ENCODE measurements around the gene MVB12B.

MVB12B gene

DNA sequence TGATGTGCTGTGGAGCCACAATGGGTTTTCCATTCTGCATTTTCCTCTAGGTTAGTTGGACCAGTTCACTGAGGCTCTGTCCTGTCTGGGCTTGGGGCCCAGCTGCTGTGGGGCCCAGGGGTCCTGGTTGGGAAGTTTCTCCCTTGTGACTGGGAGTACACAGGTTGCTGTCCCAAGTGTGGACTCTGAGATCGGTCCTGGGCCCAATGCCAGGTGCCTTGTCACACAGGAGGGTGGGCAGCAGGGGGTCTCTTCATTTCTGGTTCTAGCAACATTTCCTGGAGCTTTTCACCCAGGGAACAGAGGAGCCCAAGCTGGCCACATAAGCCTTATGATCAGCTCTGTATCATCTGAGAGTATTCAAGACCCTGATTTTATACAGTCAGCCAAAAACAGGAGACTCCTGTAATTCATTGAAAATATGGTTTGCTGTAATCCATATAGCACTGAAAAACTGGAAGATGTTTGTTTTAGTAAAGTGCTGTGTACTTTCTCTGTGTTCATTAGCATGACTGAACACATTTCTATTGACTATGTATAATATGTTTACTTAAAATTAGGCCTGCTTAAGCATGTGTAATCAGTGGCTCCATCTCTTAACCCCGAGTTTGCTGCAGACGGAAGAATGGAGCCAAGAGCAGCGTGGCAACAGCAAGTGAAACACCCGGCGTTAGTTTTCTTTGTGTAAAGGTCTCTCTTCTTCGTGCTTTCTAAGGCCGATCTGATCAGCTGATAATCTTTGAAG lies 62.5 kb downstream of the MVB12B start:
- no peak for DNase-seq

DNA sequence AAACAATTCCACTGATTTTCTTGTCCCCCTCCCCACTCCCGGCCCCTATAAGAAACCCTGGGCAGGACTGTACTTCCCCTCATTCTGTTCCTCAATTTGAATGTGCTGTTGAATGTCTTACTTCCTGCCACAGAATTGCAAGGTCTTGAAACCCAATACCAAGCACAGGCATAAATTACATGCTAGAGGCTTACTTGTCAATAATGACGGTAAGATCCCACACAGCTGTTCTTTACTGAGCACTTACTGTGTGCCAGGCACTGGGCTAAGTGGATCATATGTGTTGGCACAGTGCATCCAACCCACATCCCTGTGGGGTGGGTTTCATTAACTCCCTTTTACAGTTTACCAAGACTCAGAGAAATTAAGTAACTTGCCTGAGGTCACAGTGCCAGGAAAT lies 63.4 kb downstream of the MVB12B start:
- DNase-seq, result no peak

DNA sequence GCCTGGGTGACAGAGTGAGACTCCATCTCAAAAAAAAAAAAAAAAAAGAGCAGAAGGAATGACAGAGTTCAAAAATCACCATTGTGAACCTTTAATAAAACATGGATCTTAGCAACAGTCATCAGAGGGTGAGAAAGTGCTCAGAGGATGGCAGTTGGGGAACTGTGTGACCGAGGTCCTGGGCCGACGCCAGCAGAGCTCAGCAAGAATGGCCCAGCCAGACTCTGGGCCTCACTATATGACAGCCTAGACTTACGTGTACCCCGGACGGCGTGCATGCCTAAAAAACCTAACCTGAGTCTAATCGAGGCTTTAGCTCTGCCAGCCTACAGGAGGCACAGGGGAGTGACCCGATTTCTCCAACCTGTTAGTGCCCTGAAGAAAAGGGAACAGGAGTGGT lies 64.3 kb downstream of the MVB12B start:
- DNase-seq, result no peak

DNA sequence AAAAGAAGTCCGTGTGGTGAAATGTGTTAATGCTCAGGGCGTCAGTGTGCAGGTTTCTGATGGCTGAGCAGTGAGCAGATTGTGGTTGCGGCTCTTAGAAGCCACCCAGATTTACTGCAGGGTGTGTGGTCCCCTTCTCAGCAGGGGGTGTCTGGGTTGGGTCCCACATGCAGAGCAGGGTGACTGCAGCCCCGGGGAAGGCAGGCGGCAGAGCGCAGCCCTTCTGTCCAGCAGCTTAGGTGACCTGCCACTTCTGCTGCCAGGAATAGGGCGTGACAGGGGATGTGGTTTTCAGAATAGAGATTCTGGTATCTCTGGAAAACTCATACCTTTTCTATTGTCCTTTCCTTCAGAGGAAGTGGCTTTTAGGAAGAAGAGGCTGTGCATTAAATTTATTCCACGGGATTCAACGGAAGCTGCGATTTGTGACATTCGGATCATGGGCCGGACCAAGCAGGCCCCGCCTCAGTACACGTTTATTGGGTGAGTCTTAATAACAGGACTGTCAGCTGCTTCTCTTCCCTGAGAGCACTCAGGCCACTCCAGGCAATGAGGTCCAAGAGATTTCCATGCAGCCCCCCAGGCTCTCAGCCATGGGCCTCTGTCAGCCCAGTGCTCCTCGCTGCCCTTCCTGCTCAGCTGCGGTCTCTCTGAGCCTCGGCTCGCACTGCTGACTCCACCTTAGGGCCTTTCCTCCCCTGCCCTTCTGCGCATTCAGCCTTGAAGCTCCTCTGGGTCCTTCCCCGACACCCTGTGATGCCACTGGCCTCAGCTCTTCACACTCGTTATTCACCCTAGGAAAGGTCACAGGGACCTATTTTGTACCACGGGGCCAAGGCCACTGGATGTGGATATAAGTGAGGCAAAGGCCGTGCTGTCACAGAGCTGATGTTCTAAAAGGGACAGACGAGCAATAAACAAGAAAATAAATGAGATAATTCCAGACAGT lies 65.4 kb downstream of the MVB12B start:
- no peak for DNase-seq

DNA sequence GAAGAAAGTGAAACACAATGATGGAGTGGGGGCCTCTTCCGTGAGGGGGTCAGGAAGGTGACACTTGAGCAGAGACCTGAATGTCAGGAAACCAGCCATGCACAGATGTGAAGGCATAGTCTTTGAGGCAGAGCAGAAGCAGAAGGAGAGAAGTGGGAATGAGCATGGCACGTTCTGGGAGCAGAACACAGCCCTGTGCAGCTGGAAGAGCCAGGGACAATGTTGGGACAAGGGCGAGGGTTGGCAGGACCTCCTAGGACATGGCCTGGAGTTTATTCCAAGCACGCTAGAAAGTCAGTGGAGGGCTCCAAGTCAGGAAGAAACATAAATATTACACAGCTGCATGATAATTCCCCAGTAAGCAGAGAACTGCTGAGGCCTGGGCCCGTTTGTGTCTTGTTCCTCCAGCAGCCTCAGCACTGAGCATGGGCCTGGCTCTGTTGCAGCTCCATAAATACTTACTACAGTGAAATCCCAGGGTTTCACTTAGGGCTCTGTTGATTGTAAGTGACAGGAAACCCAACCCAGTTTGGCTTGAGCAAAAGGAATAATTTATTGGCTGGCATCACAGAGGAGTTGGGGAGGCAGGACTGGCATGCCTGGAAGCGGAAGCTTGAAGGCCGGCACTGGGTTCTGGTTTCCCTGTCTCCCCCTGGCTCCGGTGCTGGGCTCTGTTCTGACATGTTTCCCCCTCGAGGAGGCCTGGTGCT lies 66.2 kb downstream of the MVB12B start:
- no peak for DNase-seq

DNA sequence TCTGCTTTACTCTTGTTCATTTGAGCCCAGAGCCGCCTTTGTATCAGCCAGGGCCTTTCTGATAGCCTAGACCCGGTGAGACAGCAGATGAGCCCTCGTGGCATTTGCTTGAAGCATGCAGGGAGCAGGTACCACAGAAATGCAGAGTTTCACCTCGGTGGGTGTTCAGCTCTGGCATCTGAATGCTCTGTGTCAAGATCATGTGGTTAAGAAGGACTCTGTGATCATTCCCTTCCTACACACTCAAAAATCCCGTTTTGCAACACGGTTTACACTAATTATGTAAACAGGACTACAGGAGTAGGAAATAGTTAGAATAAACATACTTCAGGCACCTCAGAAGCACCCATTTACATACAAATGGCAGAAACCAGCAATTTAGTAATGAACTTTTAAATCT lies 67.2 kb downstream of the MVB12B start:
- no peak for DNase-seq

DNA sequence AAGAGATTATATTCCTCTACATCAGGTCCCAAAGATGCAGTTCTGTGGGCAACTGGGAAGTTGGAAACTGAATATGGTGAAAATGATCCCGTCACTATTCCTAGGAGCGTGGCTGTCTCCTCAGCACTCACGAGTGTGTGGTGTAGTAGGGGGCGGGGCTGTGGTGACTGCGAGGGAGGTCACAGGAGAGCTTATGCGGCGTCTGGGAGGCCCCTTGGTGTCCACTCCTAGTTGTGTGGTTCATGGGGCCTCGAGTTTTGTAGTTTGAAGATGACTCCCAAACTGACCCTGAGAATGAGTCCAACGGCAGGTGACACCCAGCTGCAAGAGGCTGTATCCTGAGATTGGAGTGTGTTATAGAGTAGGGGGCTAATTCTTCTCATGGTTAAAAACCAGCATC lies 68.2 kb downstream of the MVB12B start:
- DNase-seq, result no peak

DNA sequence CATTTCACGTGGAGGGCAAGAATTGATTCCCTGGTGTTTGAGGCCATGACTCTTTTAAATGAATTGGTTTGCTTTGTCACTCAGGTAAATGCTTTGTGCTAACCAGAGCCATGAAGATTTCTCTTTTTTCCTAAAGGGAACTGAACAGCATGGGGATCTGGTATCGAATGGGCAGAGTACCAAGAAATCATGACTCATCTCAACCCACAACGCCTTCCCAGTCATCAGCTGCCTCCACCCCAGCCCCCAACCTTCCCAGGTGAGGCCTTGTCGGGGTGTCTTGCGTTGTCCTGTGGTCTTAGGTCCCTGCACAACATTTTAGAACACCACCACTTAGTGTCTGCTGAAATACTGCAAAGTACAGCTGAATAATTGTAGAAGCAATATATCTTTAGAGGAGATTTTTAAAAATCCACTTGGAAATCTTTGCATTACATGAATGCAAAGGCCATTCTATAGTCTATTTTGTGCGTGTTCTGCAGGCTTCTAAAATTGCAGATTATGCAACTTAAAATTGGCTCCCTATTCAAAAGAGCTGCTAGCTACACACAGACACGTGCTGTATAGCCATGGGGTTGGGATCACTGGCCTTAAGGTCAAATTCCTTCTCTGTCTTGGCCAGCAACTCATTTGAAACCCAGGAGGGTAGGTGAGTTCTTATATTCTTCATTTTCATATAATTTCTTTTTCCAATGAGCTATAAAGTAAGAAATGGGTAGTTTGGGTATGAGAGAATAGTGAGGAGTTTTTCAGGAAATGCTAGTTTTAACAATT lies 69.0 kb downstream of the MVB12B start:
- DNase-seq, result no peak

DNA sequence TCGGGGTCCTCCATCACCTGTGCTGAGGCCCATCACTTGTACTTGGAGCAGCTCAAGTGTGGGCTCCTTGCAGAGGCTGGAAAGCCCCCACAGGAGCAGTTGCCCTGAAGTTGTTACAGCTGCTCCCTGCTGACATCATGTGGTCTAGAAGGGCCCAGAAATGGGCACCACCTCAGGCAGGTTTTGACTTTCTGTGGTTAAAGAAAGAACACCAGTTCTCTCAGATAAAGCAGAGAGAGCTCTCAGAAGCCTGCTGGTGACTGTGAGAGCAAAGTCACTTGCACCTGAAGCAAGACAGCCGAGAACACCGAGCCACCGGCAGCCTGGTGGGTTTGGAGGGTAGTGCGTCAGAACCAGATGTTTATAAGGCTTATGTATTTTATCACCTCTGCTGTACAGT lies 70.4 kb downstream of the MVB12B start:
- peak; percentile 62 for DNase-seq

DNA sequence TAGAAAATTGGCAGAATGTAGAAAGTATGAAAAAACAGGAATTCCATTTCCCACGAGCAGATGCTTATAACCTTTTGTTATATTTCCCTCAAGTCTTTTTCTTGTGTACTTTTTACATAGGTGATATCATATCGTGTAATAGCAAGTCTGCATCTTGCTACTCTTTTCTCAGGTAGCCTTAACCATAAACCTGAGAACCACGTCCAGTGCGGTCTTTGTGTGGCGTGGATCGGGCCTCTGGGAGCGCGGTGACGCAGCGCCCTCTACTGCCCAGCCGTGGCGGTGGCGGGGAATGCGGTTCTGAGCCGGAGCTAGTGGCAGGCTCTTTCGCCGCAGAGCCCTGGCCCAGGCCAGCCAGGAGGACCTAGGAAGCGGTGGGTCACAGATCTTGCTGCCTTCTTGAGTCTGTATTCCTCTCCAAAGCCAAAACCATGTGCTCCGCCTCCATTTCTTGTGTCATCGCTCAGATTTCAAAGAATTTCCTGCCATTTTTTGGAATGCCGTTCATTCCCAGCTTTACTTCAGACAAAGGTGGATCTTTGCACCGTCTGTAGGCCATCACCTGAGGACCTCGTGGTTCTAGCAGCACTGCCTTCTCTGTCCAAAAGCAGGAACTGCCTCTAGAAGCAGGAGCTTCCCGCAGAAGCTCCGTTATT lies 71.9 kb downstream of the MVB12B start:
- DNase-seq, result peak; percentile 61

DNA sequence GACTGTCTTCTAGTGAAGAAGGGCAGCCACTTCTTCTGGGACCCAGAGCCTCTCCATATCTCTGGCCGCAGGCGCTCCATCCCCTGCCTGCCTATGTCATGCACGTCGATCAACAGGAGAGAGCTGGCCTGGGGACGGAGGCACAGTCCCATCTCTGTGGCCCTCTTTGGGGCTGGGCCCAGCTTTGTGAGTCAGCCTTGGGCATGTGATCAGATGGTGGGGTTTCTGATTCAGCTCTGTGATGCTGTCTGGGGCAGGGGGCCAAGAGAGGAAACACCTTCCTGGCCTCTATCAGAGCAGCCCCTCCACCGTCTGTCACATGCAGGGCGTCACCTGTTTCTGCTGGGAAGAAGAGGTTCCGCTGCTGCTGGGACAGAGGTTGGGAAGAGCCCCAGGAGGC lies 72.6 kb downstream of the MVB12B start:
- no peak for DNase-seq

DNA sequence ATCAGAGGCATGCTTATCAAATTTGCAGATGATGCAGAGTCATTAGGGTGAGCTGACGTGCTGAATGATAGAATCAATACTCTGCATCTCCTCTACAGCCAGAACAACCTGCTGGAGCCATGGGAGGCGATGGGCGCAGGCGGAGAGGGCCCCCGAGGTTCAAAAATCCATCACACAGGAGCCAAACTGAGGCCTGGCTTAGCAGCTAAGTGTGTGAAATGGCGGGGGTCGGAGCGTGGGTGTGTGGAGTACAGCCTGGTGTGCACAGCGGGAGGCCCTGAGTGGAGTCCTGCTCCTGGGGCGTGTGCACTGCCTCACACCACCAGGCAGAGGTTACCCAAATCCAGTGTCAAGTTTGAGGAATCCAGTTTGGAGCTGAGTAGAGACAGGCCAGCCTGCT lies 73.2 kb downstream of the MVB12B start:
- no peak for DNase-seq

DNA sequence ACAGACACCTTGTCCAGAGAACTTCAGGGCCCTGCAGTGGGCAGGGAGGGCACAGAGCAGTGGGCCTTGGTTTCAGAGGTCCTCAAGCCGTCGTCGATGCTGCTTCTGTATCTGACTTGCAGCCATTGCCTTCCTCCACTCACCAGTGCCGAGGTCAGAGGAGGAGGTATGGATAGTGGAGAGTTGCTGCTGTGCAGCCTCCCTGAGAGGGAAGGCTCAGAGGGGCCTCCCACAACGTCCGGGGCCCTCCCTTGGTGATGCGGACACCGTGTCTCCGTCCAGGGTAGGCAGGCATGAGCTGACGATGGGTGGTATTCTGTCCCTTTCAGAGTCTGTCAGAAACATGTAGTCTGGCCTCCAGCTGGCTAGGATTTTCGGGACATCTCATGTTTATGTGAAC lies 73.9 kb downstream of the MVB12B start:
- no peak for DNase-seq

DNA sequence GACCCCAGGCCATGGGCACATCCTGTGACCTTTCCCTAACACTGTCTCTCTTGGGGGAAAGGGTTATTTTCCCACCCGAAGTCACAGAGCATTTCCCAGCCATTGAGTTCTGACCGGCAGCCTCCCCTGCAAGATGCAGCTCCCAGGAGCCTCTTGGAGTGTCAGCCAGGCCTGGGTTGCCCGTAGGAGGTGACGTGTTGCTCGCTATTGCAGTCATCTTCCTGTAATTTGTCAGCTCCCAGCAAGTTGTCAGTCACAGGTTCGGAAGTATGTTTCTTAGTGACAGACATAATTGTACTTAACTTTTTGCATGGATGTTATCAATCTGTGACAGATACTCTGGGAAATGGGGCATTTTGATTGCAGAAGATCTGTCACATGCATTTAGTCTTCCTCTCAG lies 74.5 kb downstream of the MVB12B start:
- no peak for DNase-seq

DNA sequence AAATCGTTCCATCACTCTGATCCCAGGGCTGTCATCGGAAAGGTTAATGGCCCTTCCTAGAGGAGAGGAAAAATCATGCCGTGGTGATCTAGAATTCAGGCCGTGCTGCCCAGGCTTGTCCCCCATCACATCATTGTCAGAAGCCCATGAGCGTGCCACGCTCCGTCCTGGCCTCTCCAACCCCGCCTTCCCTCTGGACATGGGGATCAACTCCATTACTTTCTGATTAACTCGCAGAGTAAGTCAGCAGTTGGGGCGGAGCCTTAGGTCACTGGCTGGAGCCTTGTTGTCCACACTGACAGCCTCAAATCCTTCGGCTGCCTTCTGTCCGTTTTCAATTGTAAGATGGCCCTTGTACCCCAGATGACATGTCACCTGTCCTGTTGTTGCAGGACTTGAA lies 75.0 kb downstream of the MVB12B start:
- no peak for DNase-seq

DNA sequence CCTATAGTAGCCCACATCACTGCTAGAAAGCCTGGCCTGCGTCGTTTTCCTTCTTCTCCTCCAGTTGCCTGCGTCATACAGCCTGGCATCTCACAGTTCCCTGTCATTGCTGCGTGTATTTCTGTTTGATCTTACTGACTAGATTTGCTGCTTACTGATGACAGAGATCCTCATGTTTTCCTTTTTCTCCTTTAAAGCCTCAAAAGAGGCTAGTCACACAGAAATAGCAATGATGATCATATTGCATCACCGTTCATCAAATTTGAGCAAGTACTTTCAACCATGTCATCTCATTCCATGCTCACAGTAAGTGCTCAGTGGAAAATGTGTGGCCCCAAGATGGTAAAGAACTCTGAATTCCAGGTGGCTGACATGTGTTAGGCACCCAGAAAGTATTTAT lies 76.8 kb downstream of the MVB12B start:
- no peak for DNase-seq

DNA sequence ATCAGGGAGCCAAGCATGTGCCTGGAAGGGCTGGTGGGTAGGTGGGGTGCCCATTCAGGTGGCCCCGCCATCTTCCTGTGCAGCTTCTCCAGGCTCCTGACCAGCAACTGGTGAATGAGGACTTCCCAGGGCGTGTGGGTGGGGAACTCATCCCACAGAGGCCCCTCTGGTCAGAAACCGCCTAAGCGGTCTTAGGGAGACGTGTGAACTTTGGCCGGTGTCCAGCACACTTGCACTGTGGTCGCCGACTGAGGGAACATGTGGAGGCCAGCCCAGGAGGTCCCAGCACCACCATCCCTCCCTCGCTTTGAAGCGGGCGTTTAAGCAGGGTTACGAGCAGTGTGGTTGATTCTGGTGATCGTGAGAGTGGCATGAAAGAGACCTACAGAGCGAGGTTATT lies 77.8 kb downstream of the MVB12B start:
- DNase-seq, result no peak

DNA sequence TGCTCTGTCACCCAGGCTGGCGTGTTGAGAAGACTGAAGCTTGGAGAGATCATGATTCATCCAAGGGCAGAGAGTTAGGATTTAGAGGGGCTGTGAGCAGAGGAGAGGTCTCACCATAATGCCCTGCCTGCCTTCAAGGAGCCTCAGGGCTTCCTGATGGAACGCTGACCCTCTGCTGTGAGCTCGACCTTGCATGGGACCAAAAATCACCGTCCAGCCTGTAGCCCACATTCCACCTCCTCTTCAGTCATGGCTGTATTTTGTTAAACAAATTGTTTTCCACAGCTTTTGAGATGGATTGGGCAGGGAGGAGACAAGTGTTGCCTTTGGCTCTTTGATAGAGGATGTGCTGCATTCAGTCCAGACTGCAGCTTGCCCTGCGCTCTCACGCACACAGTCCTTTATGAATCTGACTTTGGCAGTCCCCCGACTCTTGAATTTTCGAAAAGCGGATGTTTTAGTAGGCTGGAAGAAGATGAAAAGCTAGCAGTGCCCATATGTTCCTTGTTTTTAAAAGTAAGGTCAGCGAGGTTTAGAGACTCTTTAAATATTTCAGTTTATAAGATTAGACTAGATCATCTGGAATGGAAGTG lies 79.5 kb downstream of the MVB12B start:
- DNase-seq, result no peak

DNA sequence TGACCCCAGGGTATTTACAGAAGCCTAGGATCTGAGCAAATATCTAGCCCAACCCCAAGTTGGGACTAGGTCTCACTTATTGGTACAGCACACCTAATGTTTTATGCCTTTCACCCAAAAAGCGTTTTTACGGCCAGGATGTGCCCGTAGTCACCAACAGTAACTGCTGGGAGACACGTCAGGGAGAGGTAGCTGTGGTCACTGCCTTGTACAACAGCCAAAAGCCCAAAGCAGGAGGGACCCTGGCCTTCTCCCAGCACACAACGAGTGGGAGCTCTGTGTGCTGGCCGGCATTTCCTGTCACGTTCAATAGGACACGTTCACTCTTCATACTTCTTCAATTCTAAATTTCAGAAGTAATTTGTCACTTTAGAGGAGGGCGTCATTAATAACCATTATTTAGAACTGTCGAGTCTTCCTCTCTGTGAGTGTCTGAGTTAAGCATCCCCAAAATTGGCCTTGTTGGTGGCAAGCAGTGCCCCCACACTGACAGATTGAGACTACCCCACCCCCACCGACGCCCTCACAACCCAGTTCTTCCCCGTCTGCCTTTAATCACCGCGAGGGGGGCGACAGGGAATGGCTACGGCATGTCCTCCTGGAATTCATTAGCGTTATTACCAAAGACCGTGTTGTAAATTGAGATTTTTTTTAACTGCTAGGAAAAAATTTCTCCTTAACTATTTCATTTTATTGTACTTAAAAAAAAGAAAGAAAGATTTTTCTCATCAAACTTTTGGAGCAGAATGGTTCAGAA lies 80.7 kb downstream of the MVB12B start:
- no peak for DNase-seq

DNA sequence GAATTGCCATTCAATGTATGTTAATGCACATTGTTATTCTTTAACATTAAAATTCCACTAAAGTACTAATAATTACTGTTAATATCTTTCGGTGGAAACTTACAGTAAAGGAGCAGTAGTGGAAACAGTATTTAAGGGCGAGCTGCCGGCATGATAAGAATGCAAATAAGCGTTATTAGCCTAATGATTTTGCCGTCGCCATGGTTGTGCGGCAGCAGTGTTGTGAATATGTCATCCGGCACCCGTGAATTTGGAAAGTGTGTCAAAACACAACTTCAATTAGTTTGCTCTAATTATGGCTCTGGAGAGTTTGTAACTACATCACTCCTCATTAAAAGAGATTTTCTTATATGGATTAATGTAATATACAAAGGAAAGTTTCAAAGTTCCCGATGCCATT lies 81.4 kb downstream of the MVB12B start:
- DNase-seq, result no peak

DNA sequence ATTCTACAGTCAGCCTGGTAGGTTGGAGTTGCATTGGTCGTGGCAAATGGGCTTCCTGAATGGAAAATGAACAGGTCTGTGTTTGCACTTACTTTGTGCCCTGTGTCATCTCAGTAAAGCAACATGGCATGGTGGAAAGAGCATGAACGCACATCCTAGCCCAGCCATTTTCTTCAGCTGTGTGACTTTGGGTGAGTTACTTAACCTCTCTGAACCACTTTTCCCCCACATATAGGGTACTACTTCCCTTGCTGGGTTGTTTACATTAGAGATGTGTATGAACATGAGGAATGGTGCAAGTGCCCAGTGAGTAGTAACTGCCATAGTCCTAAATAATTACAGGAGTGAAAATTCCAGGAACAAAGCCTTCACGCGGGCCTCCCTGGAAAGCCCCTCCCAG lies 83.6 kb downstream of the MVB12B start:
- no peak for DNase-seq

Data from effector CD8-positive, alpha-beta T cell (primary cell).